Stimulated activated CD4-positive, alpha-beta T cell treated with anti-CD3 and anti-CD28 coated beads, Interleukin-4, amount 100 ng/mL, for 1 hour (primary cell): ENCODE data around the gene DYNLT1.
A peak's percentile ranks its signal among the peaks of the same experiment; 100 is the strongest.
"Not testable (repeated sequence)": the region's sequence is repeated elsewhere in the genome, so short reads cannot be mapped to it uniquely, and the experiment has no call there.

Experiments
- DNase-seq: peaks from one replicate; pipeline ENCODE4 v3.0.0-alpha.2; 2020

DYNLT1 gene

GRCh38 chr6:158620963-158621693 is 23.4 kb downstream of the DYNLT1 start:
- DNase-seq: no peak

GRCh38 chr6:158619922-158620801 is 24.4 kb downstream of the DYNLT1 start:
- DNase-seq: no peak

GRCh38 chr6:158618289-158618688 is 26.3 kb downstream of the DYNLT1 start:
- not testable (repeated sequence) for DNase-seq

- DNase-seq: not testable (repeated sequence)
Measured at GRCh38 chr6:158614606-158615005, 29.9 kb downstream of the DYNLT1 start.

GRCh38 chr6:158611541-158612370 is 32.8 kb downstream of the DYNLT1 start:
- no peak for DNase-seq

- DNase-seq: no peak
Measured at GRCh38 chr6:158611039-158611438, 33.5 kb downstream of the DYNLT1 start.

GRCh38 chr6:158610319-158610968 is 34.1 kb downstream of the DYNLT1 start:
- DNase-seq: no peak

- DNase-seq: no peak
Measured at GRCh38 chr6:158609455-158610155, 34.9 kb downstream of the DYNLT1 start.

- no peak for DNase-seq
Measured at GRCh38 chr6:158608221-158608620, 36.3 kb downstream of the DYNLT1 start.

GRCh38 chr6:158607411-158608170 is 37.0 kb downstream of the DYNLT1 start:
- no peak for DNase-seq

- no peak for DNase-seq
Measured at GRCh38 chr6:158606935-158607334, 37.6 kb downstream of the DYNLT1 start.

- not testable (repeated sequence) for DNase-seq
Measured at GRCh38 chr6:158606011-158606410, 38.5 kb downstream of the DYNLT1 start.

- peak; percentile 49 for DNase-seq
Measured at GRCh38 chr6:158605266-158605878, 39.2 kb downstream of the DYNLT1 start.

GRCh38 chr6:158604048-158604406 is 40.5 kb downstream of the DYNLT1 start:
- no peak for DNase-seq

GRCh38 chr6:158603261-158604047 is 41.1 kb downstream of the DYNLT1 start:
- no peak for DNase-seq

GRCh38 chr6:158599635-158600034 is 44.9 kb downstream of the DYNLT1 start:
- DNase-seq: no peak

GRCh38 chr6:158597565-158597964 is 47.0 kb downstream of the DYNLT1 start:
- DNase-seq: no peak

GRCh38 chr6:158596861-158597260 is 47.7 kb downstream of the DYNLT1 start:
- DNase-seq: no peak

- DNase-seq: no peak
Measured at GRCh38 chr6:158595223-158595622, 49.3 kb downstream of the DYNLT1 start.

- no peak for DNase-seq
Measured at GRCh38 chr6:158593670-158594069, 50.9 kb downstream of the DYNLT1 start.
